K562 (cell line): ENCODE data around the gene S100A1. TPM values are rescaled to one million over a fixed set of nuclear protein-coding genes. Genes with fewer than 3 reads are reported as not detected.

Experiments used
- ATAC-seq: fragments of 200-7000 bp; cut with Tn5 transposase; 3 replicates; pipeline ENCODE4 v1.9.1; 2020; ENCODE audit warnings: moderate library complexity
- BruUV-seq: library from RNA; stranded (reverse); fragments of 400-500 nt; replicated peaks from 2 replicates; lab custom pipeline; 2021; lab: Mats Ljungman, UMichigan
- CTCF ChIA-PET: fragments of 300-600 bp; formaldehyde crosslinking; extraction: SDS; loops from one replicate; lab custom pipeline; 2021; ENCODE audit warnings: low intra/inter-chr PET ratio; lab: Yijun Ruan, JAX
- POLR2A ChIA-PET: fragments of 300-600, 350-650 bp; sonication (Branson Sonifier 250); formaldehyde crosslinking; extraction: SDS; loops from one replicate; lab custom pipeline; 2021; ENCODE audit warnings: antibody characterized with exemption, inconsistent platforms; lab: Yijun Ruan, JAX
- DNase-seq, 4 experiments: peaks; one replicate each; pipeline versions ENCODE4 v3.0.0 to v3.0.0-alpha.2; 2011 to 2018; ENCODE audit warnings: low spot score in 3 of 4, mixed read lengths in 3 of 4; ENCODE audit errors: extremely low read depth in 1 of 4
- FAIRE-seq: peaks from 2 replicates; lab custom pipeline; 2011; peaks lifted over from hg19 to GRCh38; lab: Jason Lieb, UNC
- H2AFZ ChIP-seq: 2 replicates; pipeline ENCODE4 v1.6.0; 2011; ENCODE audit warnings: low read depth, low read length, control low read depth, inconsistent platforms
- H3K27ac ChIP-seq: fragments of 200-600 bp; 3 replicates; pipeline ENCODE4 v1.8.0; 2011; ENCODE audit warnings: low read depth, mild to moderate bottlenecking, control low read depth, inconsistent platforms, low read length, moderate library complexity, mixed read lengths; ENCODE audit errors: extremely low read depth
- H3K27me3 ChIP-seq, 2 experiments: fragments of 300-600 bp in 1 of 2; 2 replicates in 1 of 2; 3 replicates in 1 of 2; pipeline versions ENCODE4 v1.6.0 to v1.8.0; 2011; ENCODE audit warnings: inconsistent platforms in 2 of 2, low read length in 2 of 2, mild to moderate bottlenecking in 1 of 2, mixed read lengths in 1 of 2, moderate library complexity in 1 of 2; ENCODE audit not compliant: control insufficient read depth in 2 of 2, insufficient read depth in 2 of 2
- H3K36me3 ChIP-seq: fragments of 300-600 bp; 3 replicates; pipeline ENCODE4 v1.8.0; 2011; ENCODE audit warnings: mild to moderate bottlenecking, low read length, inconsistent platforms; ENCODE audit not compliant: control insufficient read depth, insufficient read depth
- H3K4me1 ChIP-seq, 2 experiments: fragments of 200-600 bp in 1 of 2; replicated peaks in 1 of 2; 2 replicates in 1 of 2; 3 replicates in 1 of 2; pipeline versions ENCODE4 v1.5.1 to v1.8.0; 2011; ENCODE audit warnings: inconsistent platforms in 2 of 2, low read length in 2 of 2, mild to moderate bottlenecking in 1 of 2, mixed read lengths in 1 of 2, moderate library complexity in 1 of 2; ENCODE audit not compliant: control insufficient read depth in 2 of 2, insufficient read depth in 2 of 2
- H3K4me2 ChIP-seq: 2 replicates; pipeline ENCODE4 v1.6.1; 2011; ENCODE audit warnings: low read length, control low read depth, inconsistent platforms, mixed read lengths; ENCODE audit not compliant: insufficient read depth
- H3K4me3 ChIP-seq: fragments of 200-600 bp; sonication (generic), shearing (Covaris generic); 2 replicates; pipeline ENCODE4 v1.5.1; 2016; ENCODE audit warnings: control low read depth, inconsistent platforms
- H3K79me2 ChIP-seq: fragments of 200-600 bp; 3 replicates; pipeline ENCODE4 v1.8.0; 2011; ENCODE audit warnings: low read length, inconsistent platforms; ENCODE audit not compliant: control insufficient read depth, insufficient read depth
- H3K9ac ChIP-seq, 2 experiments: 2 replicates each; pipeline versions ENCODE4 v1.6.0 to v1.6.1; 2011; ENCODE audit warnings: low read depth in 2 of 2, low read length in 2 of 2, control low read depth in 1 of 2, inconsistent platforms in 1 of 2, mild to moderate bottlenecking in 1 of 2, mixed read lengths in 1 of 2; ENCODE audit not compliant: insufficient read depth in 1 of 2
- H3K9me1 ChIP-seq: one replicate; pipeline ENCODE4 v1.6.0; 2011; ENCODE audit warnings: inconsistent platforms, mild to moderate bottlenecking, low read length, moderate library complexity; ENCODE audit not compliant: control insufficient read depth, insufficient read depth
- H3K9me3 ChIP-seq: replicated peaks from 2 replicates; pipeline ENCODE4 v1.5.1; 2011; ENCODE audit warnings: low read depth, low read length, inconsistent platforms; ENCODE audit not compliant: control insufficient read depth, insufficient read depth
- H4K20me1 ChIP-seq: replicated peaks from 2 replicates; pipeline ENCODE4 v1.6.1; 2011; ENCODE audit warnings: low read length, inconsistent platforms, mixed read lengths; ENCODE audit not compliant: control insufficient read depth, insufficient read depth
- CEBPG ChIP-seq, 3 experiments: fragments of 200-800 bp in 1 of 3; sonication (Bioruptor generic) in 1 of 3; sonication (generic) in 1 of 3; formaldehyde crosslinking in 1 of 3; IDR thresholded peaks in 2 of 3; conservative IDR thresholded peaks in 1 of 3; 2 replicates each; pipeline versions ENCODE4 v1.6.1 to v1.8.0; 2016 to 2022; ENCODE audit warnings: missing compliant biosample characterization in 2 of 3, missing genetic modification characterization in 2 of 3, mild to moderate bottlenecking in 1 of 3, missing genetic modification reagents in 1 of 3
- E2F6 ChIP-seq, 2 experiments: IDR thresholded peaks; 2 replicates each; pipeline ENCODE4 v1.6.1; 2011; ENCODE audit warnings: borderline replicate concordance in 1 of 2, control low read depth in 1 of 2, low read depth in 1 of 2, low read length in 1 of 2, mild to moderate bottlenecking in 1 of 2, mixed read lengths in 1 of 2, moderate library complexity in 1 of 2; ENCODE audit not compliant: insufficient read depth in 1 of 2, insufficient read length in 1 of 2, poor library complexity in 1 of 2, severe bottlenecking in 1 of 2; ENCODE audit errors: extremely low read depth in 1 of 2
- ELK3 ChIP-seq: fragments of 450-650 bp; formaldehyde crosslinking; IDR thresholded peaks from 2 replicates; pipeline ENCODE4 v1.4.0; 2020; ENCODE audit warnings: mild to moderate bottlenecking
- NEUROD1 ChIP-seq: fragments of 150-350 bp; IDR thresholded peaks from 2 replicates; pipeline ENCODE4 v1.6.1; 2014; ENCODE audit warnings: borderline replicate concordance, low read length, low read depth; ENCODE audit not compliant: partially characterized antibody
- TRIM24 ChIP-seq, 2 experiments: fragments of 450-650 bp; IDR thresholded peaks; 2 replicates each; pipeline ENCODE4 v1.6.1; 2016
- ZKSCAN1 ChIP-seq: fragments of 150-350 bp; IDR thresholded peaks from 2 replicates; pipeline ENCODE4 v1.6.1; 2016; ENCODE audit warnings: low read depth, low read length
- WGBS: fragments of 100-300 bp; shearing (Covaris generic); methylation state at CpG from one replicate; pipeline ENCODE4 v1.1.6; 2016; ENCODE audit warnings: low coverage, mixed read lengths; ENCODE audit not compliant: insufficient coverage; ENCODE audit errors: missing lambda C conversion rate; 5-methylcytosine and 5-hydroxymethylcytosine counted together
- in situ Hi-C: fragments of 300-500 bp; cut with MboI; formaldehyde crosslinking; loops from 4 replicates; pipeline ENCODE4 v1.15.0; 2018; ENCODE audit warnings: inconsistent platforms, mixed read lengths
- intact Hi-C: fragments of 100-400 bp; cut with micrococcal nuclease; formaldehyde crosslinking; loops from 2 replicates; pipeline ENCODE4 v1.14.2; 2022
- polyA plus RNA-seq, 8 experiments: library from polyadenylated mRNA; depleted of rRNA in 4 of 8; stranded (reverse) in 5 of 8; unstranded in 3 of 8; fragments of >200 nt; fragmentation: Nextera tagmentation in 2 of 8; fragmentation: Illumina TruSeq in 1 of 8; extraction: Ambion mirVana in 2 of 8; extraction: Trizol in 1 of 8; gene quantifications; 2 replicates each; pipeline versions ENCODE4 v1.2.1 to v1.2.3, GENCODE V29; 2011 to 2014; ENCODE audit warnings: inconsistent platforms in 1 of 8, missing spikeins in 1 of 8
- total RNA-seq, 7 experiments: library from RNA; depleted of rRNA in 6 of 7; stranded (reverse); fragments of >200 nt in 6 of 7; fragmentation: Illumina TruSeq in 2 of 7; extraction: Trizol in 2 of 7; gene quantifications; 2 replicates each; pipeline versions ENCODE4 v1.2.1 to v1.2.3, GENCODE V29; 2011 to 2021; ENCODE audit warnings: low replicate concordance in 1 of 7
- TF ChIP-seq, protein P1 (sequence below): sonication (generic); formaldehyde crosslinking; IDR thresholded peaks from 2 replicates; pipeline ENCODE4 v1.8.0; 2023; ENCODE audit warnings: mild to moderate bottlenecking, missing genetic modification reagents
- TF ChIP-seq, protein P2 (sequence below), 2 experiments: fragments of 450-650 bp; conservative IDR thresholded peaks; 2 replicates each; pipeline ENCODE4 v1.6.1; 2017; ENCODE audit warnings: mild to moderate bottlenecking in 2 of 2, moderate library complexity in 2 of 2

The S100A1 gene
- total and polyA plus RNA-seq, 9 of the 15 experiments (the other 6 are each of a cell fraction or from before 2014, with no cell fraction given), result 0.44 to 30.1 (median 12.7) TPM

- BruUV-seq, result TSS peak; percentile 85
- WGBS, result under 1% methylated on average over 60 of the region's 65 CpGs
- H3K4me1 ChIP-seq, result peaks cover 17 to 20% of the 10 kb centered on the region in 2 experiments
- ATAC-seq (peak; percentile 94), DNase-seq (peak; percentile 94 to 98 (median 95)), FAIRE-seq (peak; percentile 95)
- CTCF ChIA-PET, result no interaction called here
- no peaks in the 10 kb centered on the region for H3K9me1 ChIP-seq
- peaks cover 46% of the 10 kb centered on the region for H3K79me2 ChIP-seq
- peak within 1 kb of the TSS; percentile 100 for H3K9ac ChIP-seq
- H3K4me2 ChIP-seq, result peak within 1 kb of the TSS; percentile 88
- no peaks in the 10 kb centered on the region; the same call in 1 of the 2 replicates for H4K20me1 ChIP-seq
- in situ Hi-C loops (no loop called here), intact Hi-C loops (loop anchor here (1.0 to 5.0 kb wide), 2 partner anchors 37 to 102 kb away; no protein-coding TSS in a partner anchor)
- no peaks in the 10 kb centered on the region for H3K9me3 ChIP-seq
- peaks cover 35% of the 10 kb centered on the region for H3K36me3 ChIP-seq
- no peaks in the 10 kb centered on the region for H3K27me3 ChIP-seq
- POLR2A ChIA-PET, result interaction anchor here (0.5 to 11.6 kb wide), 24 partner anchors 10 to 913 kb away, joined by 3 to 205 read pairs (median 3); partner anchors contain the start of genes S100A14 and SNAPIN
- peak within 1 kb of the TSS; percentile 81 for H2AFZ ChIP-seq
- H3K4me3 ChIP-seq, result peak within 1 kb of the TSS; percentile 89
- peak within 1 kb of the TSS; percentile 98 for H3K27ac ChIP-seq
- TF ChIP-seq E2F6 (IDR thresholded peaks at IDR 0.05; ENCODE audit: borderline replicate concordance in 1 of 2, extremely low read depth in 1 of 2, insufficient read depth in 1 of 2, insufficient read length in 1 of 2, low read depth in 1 of 2, low read length in 1 of 2, poor library complexity in 1 of 2, severe bottlenecking in 1 of 2), result peak in 1 of 2 experiments; percentile 71
- TF ChIP-seq NEUROD1, result peak; percentile 27
- TF ChIP-seq, protein P1, sequence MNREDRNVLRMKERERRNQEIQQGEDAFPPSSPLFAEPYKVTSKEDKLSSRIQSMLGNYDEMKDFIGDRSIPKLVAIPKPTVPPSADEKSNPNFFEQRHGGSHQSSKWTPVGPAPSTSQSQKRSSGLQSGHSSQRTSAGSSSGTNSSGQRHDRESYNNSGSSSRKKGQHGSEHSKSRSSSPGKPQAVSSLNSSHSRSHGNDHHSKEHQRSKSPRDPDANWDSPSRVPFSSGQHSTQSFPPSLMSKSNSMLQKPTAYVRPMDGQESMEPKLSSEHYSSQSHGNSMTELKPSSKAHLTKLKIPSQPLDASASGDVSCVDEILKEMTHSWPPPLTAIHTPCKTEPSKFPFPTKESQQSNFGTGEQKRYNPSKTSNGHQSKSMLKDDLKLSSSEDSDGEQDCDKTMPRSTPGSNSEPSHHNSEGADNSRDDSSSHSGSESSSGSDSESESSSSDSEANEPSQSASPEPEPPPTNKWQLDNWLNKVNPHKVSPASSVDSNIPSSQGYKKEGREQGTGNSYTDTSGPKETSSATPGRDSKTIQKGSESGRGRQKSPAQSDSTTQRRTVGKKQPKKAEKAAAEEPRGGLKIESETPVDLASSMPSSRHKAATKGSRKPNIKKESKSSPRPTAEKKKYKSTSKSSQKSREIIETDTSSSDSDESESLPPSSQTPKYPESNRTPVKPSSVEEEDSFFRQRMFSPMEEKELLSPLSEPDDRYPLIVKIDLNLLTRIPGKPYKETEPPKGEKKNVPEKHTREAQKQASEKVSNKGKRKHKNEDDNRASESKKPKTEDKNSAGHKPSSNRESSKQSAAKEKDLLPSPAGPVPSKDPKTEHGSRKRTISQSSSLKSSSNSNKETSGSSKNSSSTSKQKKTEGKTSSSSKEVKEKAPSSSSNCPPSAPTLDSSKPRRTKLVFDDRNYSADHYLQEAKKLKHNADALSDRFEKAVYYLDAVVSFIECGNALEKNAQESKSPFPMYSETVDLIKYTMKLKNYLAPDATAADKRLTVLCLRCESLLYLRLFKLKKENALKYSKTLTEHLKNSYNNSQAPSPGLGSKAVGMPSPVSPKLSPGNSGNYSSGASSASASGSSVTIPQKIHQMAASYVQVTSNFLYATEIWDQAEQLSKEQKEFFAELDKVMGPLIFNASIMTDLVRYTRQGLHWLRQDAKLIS (CRISPR knock-in tag), result peak; percentile 98
- TF ChIP-seq TRIM24 (IDR thresholded peaks at IDR 0.05), result peak in 1 of 2 experiments; percentile 51; a peak in 1 of 4 replicates
- TF ChIP-seq ZKSCAN1, result peak; percentile 37
- 0 out of 2 replicates have a peak, but pooled peaks have one; percentile 5 for TF ChIP-seq ELK3 (CRISPR knock-in tag)
- TF ChIP-seq, protein P2, sequence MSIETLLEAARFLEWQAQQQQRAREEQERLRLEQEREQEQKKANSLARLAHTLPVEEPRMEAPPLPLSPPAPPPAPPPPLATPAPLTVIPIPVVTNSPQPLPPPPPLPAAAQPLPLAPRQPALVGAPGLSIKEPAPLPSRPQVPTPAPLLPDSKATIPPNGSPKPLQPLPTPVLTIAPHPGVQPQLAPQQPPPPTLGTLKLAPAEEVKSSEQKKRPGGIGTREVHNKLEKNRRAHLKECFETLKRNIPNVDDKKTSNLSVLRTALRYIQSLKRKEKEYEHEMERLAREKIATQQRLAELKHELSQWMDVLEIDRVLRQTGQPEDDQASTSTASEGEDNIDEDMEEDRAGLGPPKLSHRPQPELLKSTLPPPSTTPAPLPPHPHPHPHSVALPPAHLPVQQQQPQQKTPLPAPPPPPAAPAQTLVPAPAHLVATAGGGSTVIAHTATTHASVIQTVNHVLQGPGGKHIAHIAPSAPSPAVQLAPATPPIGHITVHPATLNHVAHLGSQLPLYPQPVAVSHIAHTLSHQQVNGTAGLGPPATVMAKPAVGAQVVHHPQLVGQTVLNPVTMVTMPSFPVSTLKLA (conservative IDR thresholded peaks at IDR 0.05), result peak; percentile 94 to 96
- peak; percentile 68; the same call in 1 of the 2 replicates for TF ChIP-seq CEBPG (CRISPR knock-in tag; IDR thresholded peaks at IDR 0.05)
- peak in 1 of 2 experiments; percentile 13; a peak in 1 of 4 replicates for TF ChIP-seq CEBPG (tag; conservative IDR thresholded peaks at IDR 0.05 in 1 of 2, IDR thresholded peaks at IDR 0.05 in 1 of 2)
Measured at GRCh38 chr1:153633754-153634665, 5.8 kb downstream of the S100A1 start, which contains the start of gene CHTOP. TSS of gene CHTOP (plus strand) at chr1:153634066. CDS start at chr1:153636589, 2,523 bp downstream.
